Sigmoid colon (tissue), 4 donors: ENCODE data around the gene SNCB.

ENCODE experiments used
- CTCF ChIP-seq, 4 experiments: fragments of 450-650 bp in 3 of 4; fragments of 200-600 bp in 1 of 4; IDR thresholded peaks; one replicate each; pipeline ENCODE4 v1.5.1; 2016 to 2019; ENCODE audit warnings: antibody characterized with exemption in 4 of 4, mild to moderate bottlenecking in 3 of 4, moderate library complexity in 2 of 4
- EP300 ChIP-seq, 4 donors: sonication (generic); formaldehyde crosslinking; IDR thresholded peaks; one replicate each; pipeline ENCODE4 v1.6.1; 2017; ENCODE audit warnings: antibody characterized with exemption in 4 of 4
- POLR2A ChIP-seq, 2 donors: fragments of 450-650 bp; IDR thresholded peaks; one replicate each; pipeline ENCODE4 v1.6.1; 2016; ENCODE audit warnings: antibody characterized with exemption in 2 of 2, mild to moderate bottlenecking in 2 of 2, moderate library complexity in 2 of 2
- POLR2AphosphoS5 ChIP-seq, 4 donors: sonication (generic); formaldehyde crosslinking; IDR thresholded peaks; one replicate each; pipeline ENCODE4 v1.6.1; 2017; ENCODE audit warnings: antibody characterized with exemption in 4 of 4

- no peak for TF ChIP-seq POLR2A (IDR thresholded peaks at IDR 0.05)
- TF ChIP-seq CTCF (IDR thresholded peaks at IDR 0.05), result no peak
- no peak for TF ChIP-seq EP300 (IDR thresholded peaks at IDR 0.05)
- TF ChIP-seq POLR2AphosphoS5 (IDR thresholded peaks at IDR 0.05), result no peak
These were observed 51.0 kb downstream of the SNCB start for GRCh38 chr5:176579323-176579722.
